Hippocampal formation (tissue), 2 donors: ENCODE results near the gene ETS1.
A peak's percentile ranks its signal among the peaks of the same experiment; 100 is the strongest.

Experiments
- DNase-seq, 2 donors: peaks; one replicate each; lab custom pipeline; 2025; lab: John Stamatoyannopoulos, UW

Gene ETS1

GRCh38 chr11:128568166-128568778 lies 19.1 kb downstream of the ETS1 start:
- DNase-seq: no peak

- DNase-seq: no peak
Observed at GRCh38 chr11:128567130-128567529, 20.2 kb downstream of the ETS1 start.

- no peak for DNase-seq
Observed at GRCh38 chr11:128565881-128566280, 21.5 kb downstream of the ETS1 start.

GRCh38 chr11:128564642-128565245 lies 22.6 kb downstream of the ETS1 start:
- no peak for DNase-seq

GRCh38 chr11:128563942-128564641 lies 23.3 kb downstream of the ETS1 start:
- DNase-seq: no peak

- DNase-seq: no peak
Observed at GRCh38 chr11:128563308-128563707, 24.1 kb downstream of the ETS1 start.

- DNase-seq: no peak
Observed at GRCh38 chr11:128559496-128560103, 27.8 kb downstream of the ETS1 start.

GRCh38 chr11:128555606-128556005 lies 31.8 kb downstream of the ETS1 start:
- DNase-seq: no peak

- DNase-seq: peak in 1 of 2 donors; percentile 33
Observed at GRCh38 chr11:128553662-128554362, 33.5 kb downstream of the ETS1 start.

- DNase-seq: peak; percentile 65 to 91
Observed at GRCh38 chr11:128552783-128553661, 34.3 kb downstream of the ETS1 start.

GRCh38 chr11:128551611-128552335 lies 35.6 kb downstream of the ETS1 start:
- DNase-seq: no peak

GRCh38 chr11:128551058-128551457 lies 36.3 kb downstream of the ETS1 start:
- no peak for DNase-seq

GRCh38 chr11:128550261-128550821 lies 37.0 kb downstream of the ETS1 start:
- no peak for DNase-seq

- DNase-seq: no peak
Observed at GRCh38 chr11:128549256-128549944, 38.0 kb downstream of the ETS1 start.

- DNase-seq: no peak
Observed at GRCh38 chr11:128548649-128549255, 38.6 kb downstream of the ETS1 start.

GRCh38 chr11:128547946-128548648 lies 39.3 kb downstream of the ETS1 start:
- no peak for DNase-seq

GRCh38 chr11:128546916-128547315 lies 40.4 kb downstream of the ETS1 start:
- DNase-seq: no peak

GRCh38 chr11:128544471-128545051 lies 42.8 kb downstream of the ETS1 start:
- no peak for DNase-seq
